Measurements from ENCODE around the gene SDHAF2. TPM values are rescaled to one million over a fixed set of nuclear protein-coding genes. Genes with fewer than 3 reads are reported as not detected.
A peak's percentile ranks its signal among the peaks of the same experiment; 100 is the strongest.

The SDHAF2 gene
- total RNA-seq, 4 donors from 2014 or later, result 29.0 to 71.0 (median 48.3) TPM

- H3K27ac ChIP-seq (replicated peaks in 1 of 4), result peak overlapping the region; percentile 30 to 50 (median 37)
- H3K4me3 ChIP-seq, result no peak overlapping the region
- 49% methylated on average over 8 of the region's 13 CpGs for WGBS
- no peak for TF ChIP-seq EP300 (IDR thresholded peaks at IDR 0.05)
- intact Hi-C loops (cut with DNase I), result no loop called here
- H3K9me3 ChIP-seq, result no peaks in the 10 kb centered on the region
- no peaks in the 10 kb centered on the region for H3K27me3 ChIP-seq
- peaks cover 25 to 33% (median 32%) of the 10 kb centered on the region in 4 donors for H3K4me1 ChIP-seq
- H3K36me3 ChIP-seq, result peaks cover 0 to 8% (median 0%) of the 10 kb centered on the region in 4 donors
- DNase-seq (ENCODE audit: extremely low spot score), result no peak
These were observed 60.2 kb downstream of the SDHAF2 start for GRCh38 chr11:61489833-61490721.

GRCh38 chr11:61491736-61492395, 61.9 kb downstream of the SDHAF2 start:
- peaks cover 27 to 33% (median 32%) of the 10 kb centered on the region in 4 donors for H3K4me1 ChIP-seq
- 88% methylated on average over 12 of the region's 12 CpGs for WGBS
- H3K27ac ChIP-seq (replicated peaks in 1 of 4), result no peak overlapping the region
- DNase-seq (ENCODE audit: extremely low spot score), result no peak
- TF ChIP-seq POLR2A (IDR thresholded peaks at IDR 0.05; ENCODE audit: low read depth) (no peak), POLR2AphosphoS5 (IDR thresholded peaks at IDR 0.05) (no peak), EP300 (IDR thresholded peaks at IDR 0.05) (no peak), CTCF (IDR thresholded peaks at IDR 0.05) (no peak)
- no peaks in the 10 kb centered on the region for H3K27me3 ChIP-seq
- intact Hi-C loops (cut with DNase I), result no loop called here
- no peaks in the 10 kb centered on the region for H3K9me3 ChIP-seq
- H3K36me3 ChIP-seq, result no peaks in the 10 kb centered on the region
- no peak overlapping the region for H3K4me3 ChIP-seq

- 77% methylated on average over 9 of the region's 9 CpGs for WGBS
- H3K9me3 ChIP-seq, result no peaks in the 10 kb centered on the region
- intact Hi-C loops (cut with DNase I), result no loop called here
- H3K27me3 ChIP-seq, result no peaks in the 10 kb centered on the region
- H3K36me3 ChIP-seq, result no peaks in the 10 kb centered on the region
- H3K27ac ChIP-seq (replicated peaks in 1 of 4), result peak overlapping the region in 1 of 4 donors; percentile 12
- no peak for DNase-seq (ENCODE audit: extremely low spot score)
- peaks cover 17 to 20% (median 18%) of the 10 kb centered on the region in 4 donors for H3K4me1 ChIP-seq
- H3K4me3 ChIP-seq, result no peak overlapping the region
- TF ChIP-seq CTCF (IDR thresholded peaks at IDR 0.05) (no peak), EP300 (IDR thresholded peaks at IDR 0.05) (no peak), POLR2A (IDR thresholded peaks at IDR 0.05; ENCODE audit: low read depth) (no peak), POLR2AphosphoS5 (IDR thresholded peaks at IDR 0.05) (no peak)
These were observed 64.5 kb downstream of the SDHAF2 start for GRCh38 chr11:61494381-61494961.

GRCh38 chr11:61495801-61496601, 66.1 kb downstream of the SDHAF2 start:
- Histone ChIP-seq H3K4me3 (no peak overlapping the region), H3K9me3 (no peaks in the 10 kb centered on the region), H3K27me3 (no peaks in the 10 kb centered on the region), H3K27ac (replicated peaks in 1 of 4) (no peak overlapping the region), H3K36me3 (no peaks in the 10 kb centered on the region), H3K4me1 (peaks cover 2 to 5% (median 3%) of the 10 kb centered on the region in 4 donors)
- intact Hi-C loops (cut with DNase I), result no loop called here
- no peak for DNase-seq (ENCODE audit: extremely low spot score)
- 61% methylated on average over 17 of the region's 26 CpGs for WGBS
- TF ChIP-seq CTCF (IDR thresholded peaks at IDR 0.05) (no peak), POLR2AphosphoS5 (IDR thresholded peaks at IDR 0.05) (no peak), POLR2A (IDR thresholded peaks at IDR 0.05; ENCODE audit: low read depth) (no peak), EP300 (IDR thresholded peaks at IDR 0.05) (no peak)

Small RNAs within 50 kb of the gene (small RNA-seq; reads per million reads assigned to genes)
- 0 reads per million in 3 donors for gene RN7SL23P

Other genes starting within 250 kb of the SDHAF2 start
- under 1 TPM in 1 of 4 donors, not detected in 3; 0.33 TPM for gene PGA3, start 226.6 kb upstream of the SDHAF2 start, total RNA-seq
- gene PGA4, start 207.8 kb upstream of the SDHAF2 start, total RNA-seq, result 1 to 10 TPM in 2 of 4 donors, not detected in 2; 1.1 to 2.2 TPM
- under 1 TPM in 1 of 4 donors, not detected in 3; 0.86 TPM for gene PGA5, start 188.9 kb upstream of the SDHAF2 start, total RNA-seq
- 1 to 10 TPM in 1 of 4 donors, under 1 TPM in 3; 0.32 to 1.4 (median 0.58) TPM for gene VWCE, start 134.8 kb upstream of the SDHAF2 start, total RNA-seq
- 100 to 1,000 TPM; 102 to 164 (median 118) TPM for gene DDB1, start 97.0 kb upstream of the SDHAF2 start, total RNA-seq
- 10 to 100 TPM; 12.9 to 24.2 (median 14.8) TPM for gene TKFC, start 96.9 kb upstream of the SDHAF2 start, total RNA-seq
- gene CYB561A3, start 68.2 kb upstream of the SDHAF2 start, total RNA-seq, result 10 to 100 TPM; 23.7 to 35.3 (median 31.6) TPM
- gene TMEM138, start 67.8 kb upstream of the SDHAF2 start, total RNA-seq, result 10 to 100 TPM; 10.4 to 22.7 (median 15.9) TPM
- gene TMEM216, start 37.5 kb upstream of the SDHAF2 start, total RNA-seq, result 10 to 100 TPM in 1 of 4 donors, 1 to 10 TPM in 3; 6.2 to 12.3 (median 8.2) TPM
- gene CPSF7, start 149 bp upstream of the SDHAF2 start, total RNA-seq, result 10 to 100 TPM; 29.9 to 45.2 (median 40.7) TPM
- gene LRRC10B, start 78.6 kb downstream of the SDHAF2 start, total RNA-seq, result 1 to 10 TPM in 3 of 4 donors, not detected in 1; 1.3 to 2.2 (median 2.0) TPM
- gene SYT7, start 151.0 kb downstream of the SDHAF2 start, total RNA-seq, result 1 to 10 TPM; 1.3 to 4.2 (median 1.8) TPM